Measurements from ENCODE around the gene EEF1E1. TPM values are rescaled to one million over a fixed set of nuclear protein-coding genes. Genes with fewer than 3 reads are reported as not detected.
"Not testable (repeated sequence)": the region's sequence is repeated elsewhere in the genome, so short reads cannot be mapped to it uniquely, and the experiment has no call there.

Gene EEF1E1
- polyA plus RNA-seq, 10 donors = 18.4 to 28.7 (median 22.5) TPM

GRCh38 chr6:8065519-8065911 lies 36.8 kb downstream of the EEF1E1 start:
- DNase-seq = no peak

GRCh38 chr6:8064638-8065518 lies 37.5 kb downstream of the EEF1E1 start:
- peak in 1 of 3 donors; percentile 3 for DNase-seq

- peak; percentile 97 to 98 (median 98) for DNase-seq
These were observed 38.3 kb downstream of the EEF1E1 start, which contains the start of gene BLOC1S5 for GRCh38 chr6:8063761-8064637. Gene BLOC1S5, minus strand, starts transcription at chr6:8064389. Its CDS starts 13 bp downstream, at chr6:8064376.

GRCh38 chr6:8061736-8062135 lies 40.6 kb downstream of the EEF1E1 start:
- no peak for DNase-seq

GRCh38 chr6:8060346-8060745 lies 42.0 kb downstream of the EEF1E1 start:
- no peak for DNase-seq

- peak; percentile 12 to 41 (median 21) for DNase-seq
These were observed 43.2 kb downstream of the EEF1E1 start for GRCh38 chr6:8059129-8059528.

GRCh38 chr6:8057793-8058192 lies 44.6 kb downstream of the EEF1E1 start:
- no peak for DNase-seq

GRCh38 chr6:8057263-8057662 lies 45.1 kb downstream of the EEF1E1 start:
- no peak for DNase-seq

GRCh38 chr6:8054276-8054675 lies 48.1 kb downstream of the EEF1E1 start:
- no peak for DNase-seq

- DNase-seq = peak in 1 of 3 donors; percentile 26
These were observed 54.6 kb downstream of the EEF1E1 start for GRCh38 chr6:8047541-8048292.

GRCh38 chr6:8045769-8046168 lies 56.6 kb downstream of the EEF1E1 start:
- not testable (repeated sequence) for DNase-seq

GRCh38 chr6:8043221-8043620 lies 59.1 kb downstream of the EEF1E1 start:
- DNase-seq = no peak

- no peak for DNase-seq
These were observed 60.3 kb downstream of the EEF1E1 start for GRCh38 chr6:8041913-8042583.

- not testable (repeated sequence) for DNase-seq
These were observed 68.2 kb downstream of the EEF1E1 start for GRCh38 chr6:8034107-8034506.

- no peak for DNase-seq
These were observed 71.4 kb downstream of the EEF1E1 start for GRCh38 chr6:8030920-8031319.

Other genes with a start within 250 kb of the EEF1E1 start
- 100 to 1,000 TPM in 9 of 10 donors, 10 to 100 TPM in 1; 98.9 to 176 (median 123) TPM for gene TXNDC5, start 191.8 kb downstream of the EEF1E1 start, polyA plus RNA-seq (ENCODE audit: insufficient read length in 10 of 10)
- gene BLOC1S5, start 38.2 kb downstream of the EEF1E1 start, polyA plus RNA-seq (ENCODE audit: insufficient read length in 10 of 10) = 10 to 100 TPM; 12.1 to 16.9 (median 13.2) TPM